SJCRH30 (cell line): ENCODE measurements around the gene POU6F2. TPM values are rescaled to one million over a fixed set of nuclear protein-coding genes. Genes with fewer than 3 reads are reported as not detected.
"Not testable (repeated sequence)": the region's sequence is repeated elsewhere in the genome, so short reads cannot be mapped to it uniquely, and the experiment has no call there.

Source experiments
- DNase-seq, 2 experiments: peaks; one replicate each; pipeline ENCODE4 v3.0.0-alpha.2; 2015 to 2020
- H3K27ac ChIP-seq: fragments of 250-450 bp; sonication (Bioruptor Pico); 2 replicates; pipeline ENCODE4 v1.5.1; 2020; ENCODE audit warnings: mild to moderate bottlenecking, moderate library complexity
- H3K27me3 ChIP-seq: fragments of 250-450 bp; sonication (Bioruptor Pico); 2 replicates; pipeline ENCODE4 v1.5.1; 2020; ENCODE audit warnings: mild to moderate bottlenecking, moderate library complexity
- H3K36me3 ChIP-seq: fragments of 250-450 bp; sonication (Bioruptor Pico); 2 replicates; pipeline ENCODE4 v1.5.1; 2020; ENCODE audit warnings: mild to moderate bottlenecking, moderate library complexity
- H3K4me1 ChIP-seq: fragments of 250-450 bp; sonication (Bioruptor Pico); 2 replicates; pipeline ENCODE4 v1.5.1; 2020; ENCODE audit warnings: mild to moderate bottlenecking, moderate library complexity
- H3K4me3 ChIP-seq: fragments of 250-450 bp; sonication (Bioruptor Pico); 2 replicates; pipeline ENCODE4 v1.5.1; 2020; ENCODE audit warnings: mild to moderate bottlenecking, moderate library complexity
- H3K9me3 ChIP-seq: fragments of 250-450 bp; sonication (Bioruptor Pico); replicated peaks from 2 replicates; pipeline ENCODE4 v1.5.1; 2020; ENCODE audit warnings: mild to moderate bottlenecking, moderate library complexity
- total RNA-seq: library from RNA; depleted of rRNA; stranded (reverse); fragments of >200 nt; shearing (Covaris generic); gene quantifications from 2 replicates; pipeline ENCODE4 v1.2.3, GENCODE V29; 2014

POU6F2 gene
- total RNA-seq, 1 experiment from 2014 or later = not detected

GRCh38 chr7:39192476-39192875 lies 214.8 kb downstream of the POU6F2 start:
- Histone ChIP-seq H3K27me3 (peaks cover 3% of the 10 kb centered on the region; the same call in 1 of the 2 replicates), H3K4me1 (no peaks in the 10 kb centered on the region), H3K9me3 (no peaks in the 10 kb centered on the region), H3K4me3 (no peak overlapping the region), H3K36me3 (no peaks in the 10 kb centered on the region), H3K27ac (no peak overlapping the region)
- DNase-seq = no peak

- H3K9me3 ChIP-seq, DNase-seq, H3K27me3 ChIP-seq, H3K27ac ChIP-seq, H3K4me1 ChIP-seq, H3K4me3 ChIP-seq, H3K36me3 ChIP-seq: not testable (repeated sequence)
These were observed 216.7 kb downstream of the POU6F2 start for GRCh38 chr7:39194388-39194787.

GRCh38 chr7:39195967-39196366 lies 218.3 kb downstream of the POU6F2 start:
- Histone ChIP-seq H3K27me3 (peaks cover 3% of the 10 kb centered on the region; the same call in 1 of the 2 replicates), H3K36me3 (no peaks in the 10 kb centered on the region), H3K27ac (no peak overlapping the region), H3K4me3 (no peak overlapping the region), H3K4me1 (no peaks in the 10 kb centered on the region), H3K9me3 (no peaks in the 10 kb centered on the region)
- DNase-seq = no peak

GRCh38 chr7:39197831-39198230 lies 220.1 kb downstream of the POU6F2 start:
- H3K4me3 ChIP-seq = no peak overlapping the region
- H3K4me1 ChIP-seq = no peaks in the 10 kb centered on the region
- H3K9me3 ChIP-seq = no peaks in the 10 kb centered on the region
- no peaks in the 10 kb centered on the region for H3K27me3 ChIP-seq
- no peak overlapping the region for H3K27ac ChIP-seq
- no peak for DNase-seq
- no peaks in the 10 kb centered on the region for H3K36me3 ChIP-seq

GRCh38 chr7:39198556-39198955 lies 220.8 kb downstream of the POU6F2 start:
- Histone ChIP-seq H3K4me3 (no peak overlapping the region), H3K36me3 (no peaks in the 10 kb centered on the region), H3K4me1 (no peaks in the 10 kb centered on the region), H3K9me3 (no peaks in the 10 kb centered on the region), H3K27me3 (no peaks in the 10 kb centered on the region), H3K27ac (no peak overlapping the region)
- no peak for DNase-seq

- H3K27me3 ChIP-seq = no peaks in the 10 kb centered on the region
These were observed 221.3 kb downstream of the POU6F2 start for GRCh38 chr7:39199006-39199405.

GRCh38 chr7:39199951-39200350 lies 222.2 kb downstream of the POU6F2 start:
- no peak overlapping the region for H3K4me3 ChIP-seq
- no peak overlapping the region for H3K27ac ChIP-seq
- no peaks in the 10 kb centered on the region for H3K27me3 ChIP-seq
- DNase-seq = no peak
- H3K36me3 ChIP-seq = no peaks in the 10 kb centered on the region
- no peaks in the 10 kb centered on the region for H3K4me1 ChIP-seq
- H3K9me3 ChIP-seq = no peaks in the 10 kb centered on the region

More at GRCh38 chr7:39199006-39199405, 221.3 kb downstream of the POU6F2 start:
- no peaks in the 10 kb centered on the region for H3K4me1 ChIP-seq
- DNase-seq = no peak
- no peaks in the 10 kb centered on the region for H3K36me3 ChIP-seq
- H3K4me3 ChIP-seq = no peak overlapping the region
- no peaks in the 10 kb centered on the region for H3K9me3 ChIP-seq
- no peak overlapping the region for H3K27ac ChIP-seq

GRCh38 chr7:39202041-39202440 lies 224.3 kb downstream of the POU6F2 start:
- Histone ChIP-seq H3K36me3 (no peaks in the 10 kb centered on the region), H3K27me3 (no peaks in the 10 kb centered on the region), H3K9me3 (no peaks in the 10 kb centered on the region), H3K27ac (no peak overlapping the region), H3K4me1 (no peaks in the 10 kb centered on the region), H3K4me3 (no peak overlapping the region)
- no peak for DNase-seq

GRCh38 chr7:39210362-39210761 lies 232.7 kb downstream of the POU6F2 start:
- Histone ChIP-seq H3K4me3 (no peak overlapping the region), H3K9me3 (no peaks in the 10 kb centered on the region), H3K27ac (no peak overlapping the region), H3K36me3 (no peaks in the 10 kb centered on the region), H3K4me1 (no peaks in the 10 kb centered on the region), H3K27me3 (no peaks in the 10 kb centered on the region)
- DNase-seq = no peak

GRCh38 chr7:39211581-39211980 lies 233.9 kb downstream of the POU6F2 start:
- no peak for DNase-seq
- no peaks in the 10 kb centered on the region for H3K9me3 ChIP-seq
- H3K4me3 ChIP-seq = no peak overlapping the region
- no peaks in the 10 kb centered on the region for H3K4me1 ChIP-seq
- no peaks in the 10 kb centered on the region for H3K27me3 ChIP-seq
- H3K36me3 ChIP-seq = no peaks in the 10 kb centered on the region
- no peak overlapping the region for H3K27ac ChIP-seq

GRCh38 chr7:39212876-39213275 lies 235.2 kb downstream of the POU6F2 start:
- no peaks in the 10 kb centered on the region for H3K9me3 ChIP-seq
- no peaks in the 10 kb centered on the region for H3K4me1 ChIP-seq
- H3K36me3 ChIP-seq = no peaks in the 10 kb centered on the region
- no peaks in the 10 kb centered on the region for H3K27me3 ChIP-seq
- no peak overlapping the region for H3K27ac ChIP-seq
- no peak for DNase-seq
- no peak overlapping the region for H3K4me3 ChIP-seq

GRCh38 chr7:39217783-39218182 lies 240.1 kb downstream of the POU6F2 start:
- no peaks in the 10 kb centered on the region for H3K9me3 ChIP-seq
- DNase-seq = no peak
- H3K4me1 ChIP-seq = no peaks in the 10 kb centered on the region
- no peaks in the 10 kb centered on the region for H3K27me3 ChIP-seq
- no peak overlapping the region for H3K27ac ChIP-seq
- H3K4me3 ChIP-seq = no peak overlapping the region
- H3K36me3 ChIP-seq = no peaks in the 10 kb centered on the region

GRCh38 chr7:39219869-39220268 lies 242.2 kb downstream of the POU6F2 start:
- Histone ChIP-seq H3K4me1 (no peaks in the 10 kb centered on the region), H3K27me3 (no peaks in the 10 kb centered on the region), H3K9me3 (no peaks in the 10 kb centered on the region), H3K27ac (no peak overlapping the region), H3K36me3 (no peaks in the 10 kb centered on the region), H3K4me3 (no peak overlapping the region)
- no peak for DNase-seq

- H3K9me3 ChIP-seq = no peaks in the 10 kb centered on the region
- DNase-seq = no peak
- H3K27ac ChIP-seq = no peak overlapping the region
- H3K4me3 ChIP-seq = no peak overlapping the region
- no peaks in the 10 kb centered on the region for H3K27me3 ChIP-seq
- no peaks in the 10 kb centered on the region for H3K36me3 ChIP-seq
- H3K4me1 ChIP-seq = no peaks in the 10 kb centered on the region
These were observed 244.2 kb downstream of the POU6F2 start for GRCh38 chr7:39221901-39222300.

GRCh38 chr7:39228946-39229345 lies 251.2 kb downstream of the POU6F2 start:
- Histone ChIP-seq H3K4me3 (no peak overlapping the region), H3K9me3 (no peaks in the 10 kb centered on the region), H3K27me3 (no peaks in the 10 kb centered on the region), H3K36me3 (no peaks in the 10 kb centered on the region), H3K4me1 (no peaks in the 10 kb centered on the region), H3K27ac (no peak overlapping the region)
- no peak for DNase-seq

- Histone ChIP-seq H3K27ac (no peak overlapping the region), H3K4me3 (no peak overlapping the region), H3K4me1 (no peaks in the 10 kb centered on the region), H3K9me3 (no peaks in the 10 kb centered on the region), H3K27me3 (no peaks in the 10 kb centered on the region; the same call in 1 of the 2 replicates), H3K36me3 (no peaks in the 10 kb centered on the region)
- DNase-seq = no peak
These were observed 256.3 kb downstream of the POU6F2 start for GRCh38 chr7:39233851-39234529.
